T-cell (primary cell): Measurements from ENCODE around the gene RUNX2. TPM values are rescaled to one million over a fixed set of nuclear protein-coding genes. Genes with fewer than 3 reads are reported as not detected.

Source experiments
- ATAC-seq, 4 experiments: fragments of 200-7000 bp in 3 of 4; fragments of 150-1000 bp in 1 of 4; cut with Tn5 transposase; replicated peaks in 1 of 4; 1 replicate in 3 of 4; 2 replicates in 1 of 4; pipeline ENCODE4 v1.10.0; 2021; ENCODE audit warnings: moderate library complexity in 3 of 4, mild to moderate bottlenecking in 2 of 4, moderate number of reproducible peaks in 1 of 4
- CTCF ChIA-PET, 2 donors: fragments of 300-600 bp; sonication (Branson Sonifier 250); formaldehyde crosslinking; loops; one replicate each; lab custom pipeline; 2022; ENCODE audit warnings: antibody characterized with exemption in 2 of 2; lab: Charles Lee
- POLR2A ChIA-PET, 2 donors: fragments of 300-600 bp; sonication (Branson Sonifier 250); formaldehyde crosslinking; loops; one replicate each; lab custom pipeline; 2022; ENCODE audit warnings: antibody characterized with exemption in 2 of 2; lab: Charles Lee
- DNase-seq, 35 experiments: peaks; one replicate each; pipeline versions ENCODE4 v3.0.0 to v3.0.0-alpha.2; 2013 to 2023
- H3K27ac ChIP-seq: one replicate; pipeline ENCODE4 v1.5.1; 2013; ENCODE audit warnings: low read length
- H3K27me3 ChIP-seq, 2 experiments: replicated peaks in 1 of 2; 1 replicate in 1 of 2; 2 replicates in 1 of 2; pipeline versions ENCODE4 v1.6.1 to v1.7.0; 2013; ENCODE audit warnings: low read length in 1 of 2, mixed read lengths in 1 of 2; ENCODE audit not compliant: control insufficient read depth in 2 of 2, insufficient read depth in 2 of 2; ENCODE audit errors: extremely low read depth in 1 of 2
- H3K36me3 ChIP-seq, 2 donors: 1 replicate in 1 of 2; 2 replicates in 1 of 2; pipeline versions ENCODE4 v1.6.1 to v1.7.0; 2013; ENCODE audit warnings: low read length in 1 of 2; ENCODE audit not compliant: control insufficient read depth in 2 of 2, insufficient read depth in 1 of 2; ENCODE audit errors: extremely low read depth in 1 of 2
- H3K4me1 ChIP-seq, 2 experiments: 1 replicate in 1 of 2; 2 replicates in 1 of 2; pipeline versions ENCODE4 v1.6.1 to v1.7.0; 2013; ENCODE audit warnings: low read length in 2 of 2, mixed read lengths in 1 of 2; ENCODE audit not compliant: insufficient read depth in 2 of 2, control insufficient read depth in 1 of 2; ENCODE audit errors: extremely low read depth in 1 of 2
- H3K4me3 ChIP-seq, 2 donors: 1 replicate in 1 of 2; 2 replicates in 1 of 2; pipeline versions ENCODE4 v1.5.1 to v1.7.0; 2013; ENCODE audit warnings: mild to moderate bottlenecking in 2 of 2, low read length in 1 of 2, moderate library complexity in 1 of 2; ENCODE audit not compliant: control insufficient read depth in 1 of 2; ENCODE audit errors: extremely low read depth in 1 of 2
- H3K9me3 ChIP-seq: 2 replicates; pipeline ENCODE4 v1.7.0; 2013
- H3K27ac Mint-ChIP-seq, 2 donors: one replicate each; pipeline ENCODE4 v1.8.0; 2020 to 2021; ENCODE audit warnings: mild to moderate bottlenecking in 2 of 2, mixed read lengths in 2 of 2
- H3K27me3 Mint-ChIP-seq, 2 donors: one replicate each; pipeline ENCODE4 v1.8.0; 2021 to 2022; ENCODE audit warnings: mixed read lengths in 2 of 2
- H3K36me3 Mint-ChIP-seq: one replicate; pipeline ENCODE4 v1.8.0; 2021; ENCODE audit warnings: mixed read lengths
- H3K4me1 Mint-ChIP-seq, 3 donors: one replicate each; pipeline ENCODE4 v1.8.0; 2020 to 2022; ENCODE audit warnings: mixed read lengths in 3 of 3, mild to moderate bottlenecking in 1 of 3
- H3K4me3 Mint-ChIP-seq, 3 donors: one replicate each; pipeline ENCODE4 v1.8.0; 2020 to 2022; ENCODE audit warnings: mild to moderate bottlenecking in 3 of 3, mixed read lengths in 3 of 3, moderate library complexity in 3 of 3
- H3K9me3 Mint-ChIP-seq, 3 donors: one replicate each; pipeline ENCODE4 v1.8.0; 2020 to 2022; ENCODE audit warnings: mixed read lengths in 3 of 3
- WGBS: methylation state at CpG from one replicate; pipeline ENCODE4 v1.1.5; 2013; ENCODE audit warnings: missing lambda C conversion rate; ENCODE audit not compliant: insufficient coverage; 5-methylcytosine and 5-hydroxymethylcytosine counted together
- total RNA-seq, 35 experiments: library from RNA in 6 of 35; stranded (reverse) in 6 of 35; fragments of 120-200 nt in 1 of 35; gene quantifications; one replicate each; pipeline versions ENCODE4 v1.2.1 to v1.2.4 and lab custom pipeline; 2013 to 2026

The RUNX2 gene
- total RNA-seq, 5 donors from 2014 or later (not counting 1 experiment from before 2014, with no cell fraction given) = 14.4 to 31.8 (median 22.4) TPM

GRCh38 chr6:45386501-45386900, 58.4 kb downstream of the RUNX2 start:
- Mint-ChIP-seq H3K4me1 (peaks cover 0 to 5% (median 0%) of the 10 kb centered on the region in 3 donors), H3K36me3 (no peaks in the 10 kb centered on the region), H3K9me3 (peaks cover 0 to 1% (median 0%) of the 10 kb centered on the region in 3 donors), H3K27me3 (peaks cover 0 to 3% of the 10 kb centered on the region in 2 donors), H3K27ac (no peak overlapping the region), H3K4me3 (no peak overlapping the region)
- ATAC-seq (no peak), DNase-seq (no peak)
- Histone ChIP-seq H3K4me1 (no peaks in the 10 kb centered on the region), H3K27me3 (no peaks in the 10 kb centered on the region), H3K36me3 (no peaks in the 10 kb centered on the region), H3K4me3 (no peak overlapping the region), H3K27ac (no peak overlapping the region), H3K9me3 (no peaks in the 10 kb centered on the region)
- POLR2A ChIA-PET = no interaction called here
- 96% methylated on average over 3 of the region's 3 CpGs for WGBS
- CTCF ChIA-PET = no interaction called here

- no peak for ATAC-seq
- ChIA-PET POLR2A (no interaction called here), CTCF (no interaction called here)
- H3K9me3 Mint-ChIP-seq = peaks cover 0 to 3% (median 0%) of the 10 kb centered on the region in 3 donors
- H3K4me3 Mint-ChIP-seq = no peak overlapping the region
- peaks cover 0 to 3% of the 10 kb centered on the region in 2 donors for H3K27me3 Mint-ChIP-seq
- H3K27ac ChIP-seq = no peak overlapping the region
- peaks cover 0 to 5% (median 0%) of the 10 kb centered on the region in 3 donors for H3K4me1 Mint-ChIP-seq
- H3K27ac Mint-ChIP-seq = no peak overlapping the region
- H3K9me3 ChIP-seq = no peaks in the 10 kb centered on the region
- DNase-seq = no peak
- WGBS = 91% methylated on average over 5 of the region's 5 CpGs
- H3K4me3 ChIP-seq = no peak overlapping the region
- no peaks in the 10 kb centered on the region for H3K36me3 ChIP-seq
- no peaks in the 10 kb centered on the region for H3K36me3 Mint-ChIP-seq
- H3K4me1 ChIP-seq = no peaks in the 10 kb centered on the region
- no peaks in the 10 kb centered on the region for H3K27me3 ChIP-seq
These were observed 59.1 kb downstream of the RUNX2 start for GRCh38 chr6:45387236-45387635.

- DNase-seq (no peak), ATAC-seq (no peak)
- H3K27ac ChIP-seq = no peak overlapping the region
- Mint-ChIP-seq H3K36me3 (peaks cover 3% of the 10 kb centered on the region), H3K4me1 (peaks cover 0 to 5% (median 0%) of the 10 kb centered on the region in 3 donors), H3K4me3 (no peak overlapping the region), H3K9me3 (peaks cover 3 to 10% (median 8%) of the 10 kb centered on the region in 3 donors), H3K27ac (no peak overlapping the region), H3K27me3 (peaks cover 0 to 3% of the 10 kb centered on the region in 2 donors)
- no peaks in the 10 kb centered on the region for H3K9me3 ChIP-seq
- ChIA-PET CTCF (no interaction called here), POLR2A (no interaction called here)
- no peaks in the 10 kb centered on the region for H3K4me1 ChIP-seq
- no peak overlapping the region for H3K4me3 ChIP-seq
- H3K27me3 ChIP-seq = no peaks in the 10 kb centered on the region
- no peaks in the 10 kb centered on the region for H3K36me3 ChIP-seq
- 50% methylated on average over 1 of the region's 3 CpGs for WGBS
These were observed 60.2 kb downstream of the RUNX2 start for GRCh38 chr6:45388328-45388727.

GRCh38 chr6:45394586-45395095, 66.5 kb downstream of the RUNX2 start:
- peaks cover 5 to 6% (median 5%) of the 10 kb centered on the region in 3 donors for H3K4me1 Mint-ChIP-seq
- ChIA-PET CTCF (no interaction called here), POLR2A (no interaction called here)
- ATAC-seq (no peak), DNase-seq (no peak)
- H3K4me3 ChIP-seq = no peak overlapping the region
- H3K36me3 Mint-ChIP-seq = peaks cover 3% of the 10 kb centered on the region
- H3K27me3 Mint-ChIP-seq = peaks cover 0 to 3% of the 10 kb centered on the region in 2 donors
- H3K27ac Mint-ChIP-seq = no peak overlapping the region
- no CpG with 5 or more reads among the region's 4 CpGs for WGBS
- no peaks in the 10 kb centered on the region for H3K4me1 ChIP-seq
- peaks cover 3 to 12% (median 8%) of the 10 kb centered on the region in 3 donors for H3K9me3 Mint-ChIP-seq
- no peaks in the 10 kb centered on the region for H3K36me3 ChIP-seq
- no peaks in the 10 kb centered on the region for H3K27me3 ChIP-seq
- H3K9me3 ChIP-seq = no peaks in the 10 kb centered on the region
- H3K4me3 Mint-ChIP-seq = no peak overlapping the region
- no peak overlapping the region for H3K27ac ChIP-seq

- H3K36me3 ChIP-seq = no peaks in the 10 kb centered on the region
- no peaks in the 10 kb centered on the region for H3K9me3 ChIP-seq
- no peak overlapping the region for H3K27ac ChIP-seq
- peaks cover 0 to 6% (median 5%) of the 10 kb centered on the region in 3 donors for H3K4me1 Mint-ChIP-seq
- no peak overlapping the region for H3K4me3 Mint-ChIP-seq
- DNase-seq = no peak
- H3K9me3 Mint-ChIP-seq = peaks cover 0 to 2% (median under 1%) of the 10 kb centered on the region in 3 donors
- no peaks in the 10 kb centered on the region for H3K27me3 ChIP-seq
- peak in 1 of 4 experiments; percentile 30 for ATAC-seq
- no peaks in the 10 kb centered on the region for H3K36me3 Mint-ChIP-seq
- no CpG with 5 or more reads among the region's 2 CpGs for WGBS
- CTCF ChIA-PET = no interaction called here
- H3K4me3 ChIP-seq = no peak overlapping the region
- peaks cover 1 to 15% of the 10 kb centered on the region in 2 donors for H3K27me3 Mint-ChIP-seq
- H3K27ac Mint-ChIP-seq = no peak overlapping the region
- no peaks in the 10 kb centered on the region for H3K4me1 ChIP-seq
- POLR2A ChIA-PET = interaction anchor here in 1 of 2 donors (0.6 kb wide), 1 partner anchor 193 kb away, joined by 3 read pairs; no protein-coding TSS in a partner anchor
These were observed 70.1 kb downstream of the RUNX2 start for GRCh38 chr6:45398075-45398813.

GRCh38 chr6:45400021-45400420, 71.9 kb downstream of the RUNX2 start:
- no peak overlapping the region for H3K27ac Mint-ChIP-seq
- no peaks in the 10 kb centered on the region for H3K27me3 ChIP-seq
- no peaks in the 10 kb centered on the region for H3K9me3 Mint-ChIP-seq
- ChIA-PET CTCF (no interaction called here), POLR2A (no interaction called here)
- no peak overlapping the region for H3K27ac ChIP-seq
- no peak for ATAC-seq
- H3K27me3 Mint-ChIP-seq = peaks cover 7 to 15% of the 10 kb centered on the region in 2 donors
- DNase-seq = no peak
- no peak overlapping the region for H3K4me3 Mint-ChIP-seq
- WGBS = no CpG with 5 or more reads among the region's 2 CpGs
- H3K4me3 ChIP-seq = no peak overlapping the region
- no peaks in the 10 kb centered on the region for H3K36me3 Mint-ChIP-seq
- H3K9me3 ChIP-seq = no peaks in the 10 kb centered on the region
- H3K4me1 ChIP-seq = no peaks in the 10 kb centered on the region
- H3K4me1 Mint-ChIP-seq = peaks cover 0 to 6% (median 5%) of the 10 kb centered on the region in 3 donors
- H3K36me3 ChIP-seq = no peaks in the 10 kb centered on the region
